ENCODE data around the gene E2F2.

The E2F2 gene

GRCh38 chr1:23570001-23570691, 39.1 kb upstream of the E2F2 start:
- Mint-ChIP-seq H3K4me1 (peaks cover 47% of the 10 kb centered on the region), H3K27ac (peak overlapping the region; percentile 99), H3K4me3 (peak overlapping the region; percentile 21 to 94 (median 90)), H3K36me3 (ENCODE audit: low read depth) (no peaks in the 10 kb centered on the region), H3K9me3 (no peaks in the 10 kb centered on the region), H3K27me3 (ENCODE audit: low read depth) (peaks cover 5% of the 10 kb centered on the region)
- TF ChIP-seq CTCF (IDR thresholded peaks at IDR 0.05; ENCODE audit: unreplicated experiment in 3 of 3): no peak

- peak overlapping the region; percentile 99 for H3K27ac Mint-ChIP-seq
- H3K27me3 Mint-ChIP-seq (ENCODE audit: low read depth): peaks cover 5% of the 10 kb centered on the region
- H3K9me3 Mint-ChIP-seq: no peaks in the 10 kb centered on the region
- no peaks in the 10 kb centered on the region for H3K36me3 Mint-ChIP-seq (ENCODE audit: low read depth)
- no peak for TF ChIP-seq CTCF (IDR thresholded peaks at IDR 0.05; ENCODE audit: unreplicated experiment in 3 of 3)
- H3K4me3 Mint-ChIP-seq: peak overlapping the region; percentile 86 to 94 (median 90)
- H3K4me1 Mint-ChIP-seq: peaks cover 52% of the 10 kb centered on the region
These were observed 37.8 kb upstream of the E2F2 start for GRCh38 chr1:23568608-23569383.

GRCh38 chr1:23567996-23568607, 37.1 kb upstream of the E2F2 start:
- Mint-ChIP-seq H3K4me3 (peak overlapping the region; percentile 86 to 94 (median 90)), H3K27me3 (ENCODE audit: low read depth) (peaks cover 5% of the 10 kb centered on the region), H3K36me3 (ENCODE audit: low read depth) (no peaks in the 10 kb centered on the region), H3K27ac (peak overlapping the region; percentile 99), H3K9me3 (no peaks in the 10 kb centered on the region), H3K4me1 (peaks cover 56% of the 10 kb centered on the region)
- TF ChIP-seq CTCF (IDR thresholded peaks at IDR 0.05; ENCODE audit: unreplicated experiment in 3 of 3): no peak

- no peak for TF ChIP-seq CTCF (IDR thresholded peaks at IDR 0.05; ENCODE audit: unreplicated experiment in 3 of 3)
These were observed 36.6 kb upstream of the E2F2 start for GRCh38 chr1:23567629-23567995.

GRCh38 chr1:23566304-23566703, 35.3 kb upstream of the E2F2 start:
- Mint-ChIP-seq H3K4me3 (peak overlapping the region; percentile 71 to 86 (median 83)), H3K9me3 (no peaks in the 10 kb centered on the region), H3K27ac (peak overlapping the region; percentile 99), H3K27me3 (ENCODE audit: low read depth) (no peaks in the 10 kb centered on the region), H3K4me1 (peaks cover 67% of the 10 kb centered on the region), H3K36me3 (ENCODE audit: low read depth) (no peaks in the 10 kb centered on the region)
- TF ChIP-seq CTCF (IDR thresholded peaks at IDR 0.05; ENCODE audit: unreplicated experiment in 3 of 3): no peak

More at GRCh38 chr1:23567629-23567995, 36.6 kb upstream of the E2F2 start:
- peaks cover 1% of the 10 kb centered on the region for H3K27me3 Mint-ChIP-seq (ENCODE audit: low read depth)
- peak overlapping the region; percentile 70 to 86 (median 84) for H3K4me3 Mint-ChIP-seq
- peak overlapping the region; percentile 99 for H3K27ac Mint-ChIP-seq
- H3K4me1 Mint-ChIP-seq: peaks cover 56% of the 10 kb centered on the region
- H3K9me3 Mint-ChIP-seq: no peaks in the 10 kb centered on the region
- H3K36me3 Mint-ChIP-seq (ENCODE audit: low read depth): no peaks in the 10 kb centered on the region

Measured in nephron (organoid).